ENCODE data around the gene UXS1.

UXS1 gene

DNA sequence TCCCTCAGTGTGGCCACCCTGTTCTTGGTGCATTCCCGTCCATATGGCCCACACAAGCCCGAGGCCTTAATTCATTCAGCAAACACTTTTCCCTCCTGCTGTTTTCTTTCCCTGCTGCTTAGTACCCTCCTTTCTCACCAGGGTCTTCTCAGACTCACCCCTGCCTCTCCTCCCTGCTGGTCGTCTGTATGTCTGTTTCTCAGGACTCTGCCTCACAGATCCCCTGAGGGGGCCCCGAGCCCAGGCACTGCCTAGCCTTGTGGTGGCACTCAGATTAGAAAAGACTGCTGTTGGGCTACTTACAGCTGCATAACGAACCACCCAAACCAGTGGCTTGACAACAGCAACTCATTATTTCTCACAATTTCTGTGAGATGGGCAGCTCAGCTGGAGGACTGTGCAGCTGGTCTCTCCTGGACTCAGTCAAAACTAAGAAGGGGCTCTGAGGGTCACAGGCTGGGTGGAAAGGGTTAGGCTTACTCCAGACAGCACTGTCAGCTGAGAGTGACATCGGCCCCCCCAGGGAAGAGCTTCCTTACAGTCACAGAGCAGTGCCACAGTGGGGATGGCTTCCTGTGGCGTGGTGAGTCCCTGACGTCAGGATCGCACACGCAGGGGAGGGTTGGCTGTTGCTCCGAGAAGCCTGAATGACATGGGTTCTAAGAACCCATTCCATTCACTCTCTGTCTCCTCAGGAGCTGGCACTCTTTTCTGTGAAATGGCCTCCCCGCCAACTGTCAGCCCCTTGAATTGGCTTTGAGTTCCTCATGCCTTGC is 139.0 kb downstream of the UXS1 start:
- DNase-seq (ENCODE audit: low read depth in 2 of 2): no peak
- H3K4me3 ChIP-seq (replicated peaks in 1 of 2; ENCODE audit: low read depth in 2 of 2, low read length in 2 of 2): no peak overlapping the region
- TF ChIP-seq, protein P1, sequence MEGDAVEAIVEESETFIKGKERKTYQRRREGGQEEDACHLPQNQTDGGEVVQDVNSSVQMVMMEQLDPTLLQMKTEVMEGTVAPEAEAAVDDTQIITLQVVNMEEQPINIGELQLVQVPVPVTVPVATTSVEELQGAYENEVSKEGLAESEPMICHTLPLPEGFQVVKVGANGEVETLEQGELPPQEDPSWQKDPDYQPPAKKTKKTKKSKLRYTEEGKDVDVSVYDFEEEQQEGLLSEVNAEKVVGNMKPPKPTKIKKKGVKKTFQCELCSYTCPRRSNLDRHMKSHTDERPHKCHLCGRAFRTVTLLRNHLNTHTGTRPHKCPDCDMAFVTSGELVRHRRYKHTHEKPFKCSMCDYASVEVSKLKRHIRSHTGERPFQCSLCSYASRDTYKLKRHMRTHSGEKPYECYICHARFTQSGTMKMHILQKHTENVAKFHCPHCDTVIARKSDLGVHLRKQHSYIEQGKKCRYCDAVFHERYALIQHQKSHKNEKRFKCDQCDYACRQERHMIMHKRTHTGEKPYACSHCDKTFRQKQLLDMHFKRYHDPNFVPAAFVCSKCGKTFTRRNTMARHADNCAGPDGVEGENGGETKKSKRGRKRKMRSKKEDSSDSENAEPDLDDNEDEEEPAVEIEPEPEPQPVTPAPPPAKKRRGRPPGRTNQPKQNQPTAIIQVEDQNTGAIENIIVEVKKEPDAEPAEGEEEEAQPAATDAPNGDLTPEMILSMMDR (IDR thresholded peaks at IDR 0.05; ENCODE audit: low read depth, low read length): no peak

DNA sequence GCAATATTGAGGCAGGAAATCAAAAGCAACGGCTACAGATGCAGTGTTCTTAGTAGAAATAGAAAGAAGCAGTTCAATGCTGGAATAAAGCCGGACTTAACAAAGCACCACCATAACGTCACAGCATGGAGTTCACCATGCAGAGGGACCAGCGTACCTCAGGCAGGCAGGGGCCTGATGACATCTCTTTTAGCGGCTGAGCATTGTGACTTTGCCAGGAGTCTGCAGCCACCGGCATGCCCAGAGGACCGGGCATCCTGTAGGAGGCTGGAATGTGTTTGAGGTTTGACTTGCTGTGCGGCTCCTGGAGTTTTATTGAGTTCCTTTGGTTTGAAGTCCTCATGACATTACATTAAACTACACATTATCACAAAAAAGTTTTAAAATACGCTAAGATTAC is 139.8 kb downstream of the UXS1 start:
- DNase-seq (ENCODE audit: low read depth in 2 of 2): no peak
- no peak overlapping the region for H3K4me3 ChIP-seq (replicated peaks in 1 of 2; ENCODE audit: low read depth in 2 of 2, low read length in 2 of 2)
- TF ChIP-seq, protein P1 (IDR thresholded peaks at IDR 0.05; ENCODE audit: low read depth, low read length): no peak

GRCh38 chr2:106053581-106053980 is 140.5 kb downstream of the UXS1 start:
- no peak overlapping the region for H3K4me3 ChIP-seq (replicated peaks in 1 of 2; ENCODE audit: low read depth in 2 of 2, low read length in 2 of 2)
- no peak for DNase-seq (ENCODE audit: low read depth in 2 of 2)
- TF ChIP-seq, protein P1 (IDR thresholded peaks at IDR 0.05; ENCODE audit: low read depth, low read length): no peak

- H3K4me3 ChIP-seq (replicated peaks in 1 of 2; ENCODE audit: low read depth in 2 of 2, low read length in 2 of 2): no peak overlapping the region
- peak; percentile 45 to 82 for DNase-seq (ENCODE audit: low read depth in 2 of 2)
- TF ChIP-seq, protein P1 (IDR thresholded peaks at IDR 0.05; ENCODE audit: low read depth, low read length): no peak
Measured at GRCh38 chr2:106053116-106053515, 141.0 kb downstream of the UXS1 start.

- H3K4me3 ChIP-seq (replicated peaks in 1 of 2; ENCODE audit: low read depth in 2 of 2, low read length in 2 of 2): no peak overlapping the region
- no peak for DNase-seq (ENCODE audit: low read depth in 2 of 2)
- TF ChIP-seq, protein P1 (IDR thresholded peaks at IDR 0.05; ENCODE audit: low read depth, low read length): no peak
Measured at GRCh38 chr2:106044859-106045258, 149.2 kb downstream of the UXS1 start.

- H3K4me3 ChIP-seq (replicated peaks in 1 of 2; ENCODE audit: low read depth in 2 of 2, low read length in 2 of 2): no peak overlapping the region
- DNase-seq (ENCODE audit: low read depth in 2 of 2): no peak
Measured at GRCh38 chr2:106044021-106044420, 150.1 kb downstream of the UXS1 start.

More at GRCh38 chr2:106044021-106044420, 150.1 kb downstream of the UXS1 start:
- TF ChIP-seq, protein P1 (IDR thresholded peaks at IDR 0.05; ENCODE audit: low read depth, low read length): no peak
